A549 treated with AZD9567 at 1 μM for 4 hours (cell line): ENCODE results near the gene PCDHGA11. TPM values are rescaled to one million over a fixed set of nuclear protein-coding genes. Genes with fewer than 3 reads are reported as not detected.

Experiments
- total RNA-seq: library from RNA; stranded (reverse); fragments of 200-300 nt; extraction: Qiagen RNA extraction; gene quantifications from 5 replicates; pipeline ENCODE4 v1.2.3, GENCODE V29; 2022; ENCODE audit not compliant: insufficient read depth

Gene PCDHGA11
- total RNA-seq = 0.01 to 0.03 TPM (median 0.02 TPM) in 3 of 5 replicates, not detected in the others

DNA sequence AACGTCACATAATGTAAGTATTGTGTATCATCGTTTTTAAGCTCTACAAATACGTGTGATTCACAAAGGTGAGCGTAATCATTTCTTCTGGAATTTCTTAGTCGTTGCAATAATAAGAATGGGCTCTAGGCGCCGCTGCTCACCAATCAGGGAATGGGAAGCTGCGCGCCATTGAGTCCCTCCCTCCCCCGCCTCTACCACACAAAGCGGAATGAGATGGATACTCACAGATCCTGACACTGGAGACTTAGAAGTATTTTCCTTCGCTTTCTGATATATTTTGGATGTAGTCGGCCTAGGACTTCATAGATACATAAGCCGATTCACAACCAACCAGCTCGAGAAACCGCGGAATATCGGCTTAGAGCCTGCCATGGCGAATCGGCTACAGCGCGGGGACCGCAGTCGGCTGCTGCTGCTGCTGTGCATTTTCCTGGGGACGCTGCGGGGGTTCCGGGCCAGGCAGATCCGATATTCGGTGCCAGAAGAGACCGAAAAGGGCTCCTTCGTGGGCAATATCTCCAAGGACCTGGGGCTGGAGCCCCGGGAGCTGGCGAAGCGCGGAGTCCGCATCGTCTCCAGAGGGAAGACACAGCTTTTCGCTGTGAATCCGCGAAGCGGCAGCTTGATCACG lies at the start of gene PCDHGA11:
TSS of gene PCDHGA11 (plus strand) at position 197 of the 634 bp plus-strand sequence. CDS start at position 374, 177 bp downstream.

DNA sequence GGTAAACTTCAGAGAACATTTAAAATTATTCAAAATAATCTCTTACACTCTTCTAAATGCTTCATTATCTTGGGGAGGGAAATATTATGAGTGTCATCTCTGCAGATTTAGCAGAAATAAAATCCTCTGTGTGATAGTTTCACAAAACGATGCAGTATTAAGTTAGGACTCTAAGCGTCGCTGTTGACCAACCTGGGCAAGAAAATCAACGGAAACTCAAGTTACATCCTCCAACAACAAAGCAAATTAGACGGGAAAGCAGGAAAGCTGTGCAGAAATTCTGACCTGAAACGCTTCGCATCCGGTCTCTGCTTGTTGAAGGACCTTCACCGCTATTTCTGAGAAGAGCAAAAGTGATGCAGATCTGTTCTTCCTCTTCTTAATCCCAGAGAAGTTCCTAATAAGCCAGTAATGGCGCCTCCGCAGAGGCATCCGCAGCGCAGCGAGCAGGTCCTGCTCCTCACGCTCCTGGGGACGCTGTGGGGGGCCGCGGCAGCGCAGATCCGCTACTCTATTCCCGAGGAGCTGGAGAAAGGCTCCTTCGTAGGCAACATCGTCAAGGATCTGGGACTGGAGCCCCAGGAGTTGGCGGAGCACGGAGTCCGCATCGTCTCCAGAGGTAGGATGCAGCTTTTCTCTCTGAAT lies 47.1 kb upstream of the PCDHGA11 start, which contains the start of gene PCDHGA6:
TSS of gene PCDHGA6 (plus strand) at position 219 of the 645 bp plus-strand sequence. CDS start at position 412, 193 bp downstream.

DNA sequence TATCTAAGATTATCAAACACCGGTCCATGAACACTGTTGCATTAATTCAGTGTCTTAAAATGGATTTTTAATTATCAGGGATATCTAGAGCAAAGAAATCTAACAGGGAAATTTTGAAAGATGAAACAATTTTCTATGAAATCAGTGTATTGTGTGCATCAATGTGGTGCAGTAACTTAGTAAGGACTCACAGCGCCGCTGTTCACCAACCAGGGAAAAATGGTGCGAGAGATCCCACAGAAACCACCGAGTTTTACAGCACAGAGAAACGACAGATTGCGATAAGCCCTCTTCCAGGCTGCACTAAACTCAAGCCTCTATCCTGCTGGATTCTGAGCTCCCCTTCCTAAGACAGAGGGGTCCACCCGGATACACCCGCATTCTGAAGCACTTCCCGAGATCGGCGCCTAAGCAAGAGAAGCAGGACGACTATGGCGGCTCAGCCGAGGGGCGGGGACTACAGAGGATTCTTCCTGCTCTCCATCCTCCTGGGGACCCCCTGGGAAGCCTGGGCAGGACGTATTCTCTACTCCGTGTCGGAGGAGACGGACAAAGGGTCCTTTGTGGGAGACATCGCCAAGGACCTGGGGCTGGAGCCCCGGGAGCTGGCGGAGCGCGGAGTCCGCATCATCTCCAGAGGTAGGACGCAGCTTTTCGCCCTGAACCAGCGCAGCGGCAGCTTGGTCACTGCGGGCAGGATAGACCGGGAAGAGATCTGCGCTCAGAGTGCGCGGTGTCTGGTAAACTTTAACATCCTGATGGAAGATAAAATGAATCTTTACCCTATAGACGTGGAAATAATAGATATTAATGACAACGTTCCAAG lies 38.2 kb upstream of the PCDHGA11 start, which contains the start of gene PCDHGA7:
TSS of gene PCDHGA7 (plus strand) at position 274 of the 826 bp plus-strand sequence. CDS start at position 432, 158 bp downstream.

DNA sequence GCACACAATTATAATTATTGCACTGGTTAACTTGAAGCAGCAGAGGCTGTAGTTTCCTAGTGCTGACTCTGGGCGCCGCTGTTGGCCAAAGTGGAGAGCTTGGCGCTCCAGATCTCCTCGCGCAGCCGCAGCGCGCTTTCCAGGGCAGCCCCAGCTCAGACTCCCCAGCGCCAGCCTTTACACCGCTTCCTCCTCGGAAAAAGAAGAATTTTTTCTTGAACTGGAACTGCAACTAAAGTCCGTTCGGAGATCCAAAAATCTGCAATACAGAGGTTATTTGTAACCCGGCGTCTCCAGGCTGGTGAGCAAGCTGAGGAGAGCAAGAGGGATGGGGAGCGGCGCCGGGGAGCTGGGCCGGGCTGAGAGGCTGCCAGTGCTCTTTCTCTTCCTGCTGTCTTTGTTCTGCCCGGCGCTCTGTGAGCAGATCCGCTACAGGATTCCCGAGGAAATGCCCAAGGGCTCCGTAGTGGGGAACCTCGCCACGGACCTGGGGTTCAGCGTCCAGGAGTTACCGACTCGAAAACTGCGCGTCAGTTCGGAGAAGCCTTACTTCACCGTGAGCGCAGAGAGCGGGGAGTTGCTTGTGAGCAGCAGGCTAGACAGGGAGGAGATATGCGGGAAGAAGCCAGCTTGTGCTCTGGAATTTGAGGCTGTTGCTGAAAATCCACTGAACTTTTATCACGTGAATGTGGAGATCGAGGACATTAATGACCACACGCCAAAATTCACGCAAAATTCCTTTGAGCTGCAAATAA lies 33.1 kb upstream of the PCDHGA11 start, which contains the start of gene PCDHGB4:
TSS of gene PCDHGB4 (plus strand) at position 142 of the 755 bp plus-strand sequence. CDS start at position 329, 187 bp downstream.

DNA sequence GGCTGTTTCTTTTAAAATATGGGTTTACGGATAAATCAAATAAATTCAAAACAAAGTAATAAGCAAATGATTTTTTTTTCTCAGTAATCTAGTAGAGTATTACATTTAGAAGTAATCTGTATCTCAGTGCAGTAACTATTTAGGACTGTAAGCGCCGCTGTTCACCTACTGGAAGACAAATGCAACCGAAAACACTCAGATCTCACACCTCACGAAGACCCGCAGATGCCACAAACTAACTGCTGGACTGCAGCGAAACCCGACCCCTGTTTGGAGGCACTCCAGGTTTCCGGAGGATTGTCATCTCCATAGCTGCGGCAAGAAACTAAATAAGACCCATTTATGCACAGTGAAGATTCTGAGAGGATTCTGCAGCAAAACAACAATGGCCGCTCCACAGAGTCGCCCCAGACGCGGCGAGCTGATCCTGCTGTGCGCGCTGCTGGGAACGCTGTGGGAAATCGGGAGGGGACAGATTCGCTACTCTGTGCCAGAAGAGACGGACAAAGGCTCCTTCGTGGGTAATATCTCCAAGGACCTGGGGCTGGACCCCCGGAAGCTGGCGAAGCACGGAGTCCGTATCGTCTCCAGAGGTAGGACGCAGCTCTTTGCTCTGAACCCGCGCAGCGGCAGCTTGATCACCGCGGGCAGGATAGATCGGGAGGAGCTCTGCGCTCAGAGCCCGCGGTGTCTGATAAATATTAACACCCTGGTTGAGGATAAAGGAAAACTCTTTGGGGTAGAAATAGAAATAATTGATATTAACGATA lies 28.2 kb upstream of the PCDHGA11 start, which contains the start of gene PCDHGA8:
TSS of gene PCDHGA8 (plus strand) at position 205 of the 770 bp plus-strand sequence. CDS start at position 386, 181 bp downstream.

DNA sequence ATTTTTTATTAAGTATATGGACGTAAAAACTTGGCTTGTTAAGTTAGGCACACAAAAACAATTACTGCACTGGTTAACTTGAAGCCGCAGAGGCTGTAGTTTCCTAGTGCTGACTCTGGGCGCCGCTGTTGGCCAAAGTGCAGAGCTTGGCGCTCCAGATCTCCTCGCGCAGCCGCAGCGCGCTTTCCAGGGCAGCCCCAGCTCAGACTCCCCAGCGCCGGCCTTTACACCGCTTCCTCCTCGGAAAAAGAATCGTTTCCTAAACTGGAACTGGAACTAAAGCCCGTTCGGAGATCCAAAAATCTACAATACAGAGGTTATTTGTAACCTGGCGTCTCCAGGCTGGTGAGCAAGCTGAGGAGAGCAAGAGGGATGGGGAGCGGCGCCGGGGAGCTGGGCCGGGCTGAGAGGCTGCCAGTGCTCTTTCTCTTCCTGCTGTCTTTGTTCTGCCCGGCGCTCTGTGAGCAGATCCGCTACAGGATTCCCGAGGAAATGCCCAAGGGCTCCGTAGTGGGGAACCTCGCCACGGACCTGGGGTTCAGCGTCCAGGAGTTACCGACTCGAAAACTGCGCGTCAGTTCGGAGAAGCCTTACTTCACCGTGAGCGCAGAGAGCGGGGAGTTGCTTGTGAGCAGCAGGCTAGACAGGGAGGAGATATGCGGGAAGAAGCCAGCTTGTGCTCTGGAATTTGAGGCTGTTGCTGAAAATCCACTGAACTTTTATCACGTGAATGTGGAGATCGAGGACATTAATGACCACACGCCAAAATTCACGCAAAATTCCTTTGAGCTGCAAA lies 22.9 kb upstream of the PCDHGA11 start, which contains the start of gene PCDHGB5:
TSS of gene PCDHGB5 (plus strand) at position 192 of the 796 bp plus-strand sequence. CDS start at position 373, 181 bp downstream.

DNA sequence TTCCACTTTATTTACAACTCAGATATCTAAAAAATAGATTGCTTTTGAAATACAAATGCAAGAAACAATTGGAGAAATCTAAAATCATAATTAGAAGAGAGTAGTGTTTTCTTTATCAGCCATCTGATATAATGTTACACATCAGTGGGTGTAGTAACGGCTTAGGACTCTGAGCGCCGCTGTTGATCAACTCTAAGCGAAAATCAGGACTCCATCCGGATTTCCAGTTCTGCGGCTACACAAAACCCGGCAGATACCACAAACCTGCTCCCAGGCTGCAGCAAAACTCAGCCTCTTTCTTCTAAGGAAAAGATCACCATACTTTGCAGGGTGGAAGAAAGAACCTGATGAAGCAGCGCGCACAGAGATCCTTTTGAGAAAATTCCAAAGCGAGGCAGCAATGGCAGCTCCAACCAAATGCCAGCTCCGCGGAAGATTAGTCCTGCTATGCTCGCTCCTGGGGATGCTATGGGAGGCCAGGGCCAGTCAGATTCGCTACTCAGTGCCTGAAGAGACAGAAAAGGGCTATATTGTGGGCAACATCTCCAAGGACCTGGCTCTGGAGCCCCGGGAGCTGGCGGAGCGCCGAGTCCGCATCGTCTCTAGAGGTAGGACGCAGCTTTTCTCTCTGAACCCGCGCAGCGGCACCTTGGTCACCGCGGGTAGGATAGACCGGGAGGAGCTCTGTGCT lies 18.2 kb upstream of the PCDHGA11 start, which contains the start of gene PCDHGA9:
TSS of gene PCDHGA9 (plus strand) at position 226 of the 691 bp plus-strand sequence. CDS start at position 401, 175 bp downstream.

DNA sequence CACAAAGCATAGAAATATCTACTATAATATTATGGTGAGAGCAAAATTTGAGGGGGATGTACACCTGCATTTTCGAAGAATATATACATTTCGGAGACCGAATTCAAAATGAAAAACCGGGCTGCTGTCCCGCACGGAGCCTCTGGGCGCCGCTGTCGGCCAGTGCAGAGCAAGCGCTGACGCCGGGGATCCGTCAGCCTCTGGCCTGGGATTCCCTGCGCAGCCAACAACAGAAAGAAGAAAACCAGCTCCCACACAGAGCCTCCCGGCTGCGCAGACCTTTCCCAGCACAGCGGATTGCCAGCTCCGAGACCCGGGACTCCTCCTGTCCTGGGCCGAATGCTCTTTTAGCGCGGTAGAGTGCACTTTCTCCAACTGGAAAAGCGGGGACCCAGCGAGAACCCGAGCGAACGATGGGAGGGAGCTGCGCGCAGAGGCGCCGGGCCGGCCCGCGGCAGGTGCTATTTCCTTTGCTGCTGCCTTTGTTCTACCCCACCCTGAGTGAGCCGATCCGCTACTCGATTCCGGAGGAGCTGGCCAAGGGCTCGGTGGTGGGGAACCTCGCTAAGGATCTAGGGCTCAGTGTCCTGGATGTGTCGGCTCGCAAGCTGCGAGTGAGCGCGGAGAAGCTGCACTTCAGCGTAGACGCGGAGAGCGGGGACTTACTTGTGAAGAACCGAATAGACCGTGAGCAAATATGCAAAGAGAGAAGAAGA lies 12.9 kb upstream of the PCDHGA11 start, which contains the start of gene PCDHGB6:
TSS of gene PCDHGB6 (plus strand) at position 232 of the 716 bp plus-strand sequence. CDS start at position 414, 182 bp downstream.

DNA sequence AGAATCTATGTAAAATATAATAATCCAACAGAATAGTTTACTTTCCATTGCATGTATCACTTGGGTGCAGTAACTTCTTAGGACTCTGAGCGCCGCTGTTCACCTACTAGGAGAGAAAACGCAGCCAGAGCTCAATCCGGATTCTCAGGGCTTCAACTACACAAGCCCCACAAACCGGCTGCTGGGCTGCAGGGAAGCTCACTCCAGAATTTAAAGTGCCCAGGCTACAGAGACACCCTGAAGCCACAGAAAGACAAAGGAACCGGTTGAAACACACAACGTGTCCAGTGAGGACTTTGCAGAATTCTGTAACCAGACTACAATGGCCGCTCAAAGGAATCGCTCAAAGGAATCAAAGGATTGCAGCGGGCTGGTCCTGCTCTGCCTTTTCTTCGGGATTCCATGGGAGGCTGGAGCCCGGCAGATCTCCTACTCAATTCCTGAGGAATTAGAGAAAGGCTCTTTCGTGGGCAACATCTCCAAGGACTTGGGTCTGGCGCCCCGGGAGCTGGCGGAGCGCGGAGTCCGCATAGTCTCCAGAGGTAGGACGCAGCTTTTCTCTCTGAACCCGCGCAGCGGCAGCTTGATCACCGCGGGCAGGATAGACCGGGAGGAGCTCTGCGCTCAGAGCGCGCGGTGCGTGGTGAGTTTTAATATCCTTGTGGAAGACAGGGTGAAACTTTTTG lies 7.9 kb upstream of the PCDHGA11 start, which contains the start of gene PCDHGA10:
TSS of gene PCDHGA10 (plus strand) at position 134 of the 686 bp plus-strand sequence. CDS start at position 323, 189 bp downstream.

DNA sequence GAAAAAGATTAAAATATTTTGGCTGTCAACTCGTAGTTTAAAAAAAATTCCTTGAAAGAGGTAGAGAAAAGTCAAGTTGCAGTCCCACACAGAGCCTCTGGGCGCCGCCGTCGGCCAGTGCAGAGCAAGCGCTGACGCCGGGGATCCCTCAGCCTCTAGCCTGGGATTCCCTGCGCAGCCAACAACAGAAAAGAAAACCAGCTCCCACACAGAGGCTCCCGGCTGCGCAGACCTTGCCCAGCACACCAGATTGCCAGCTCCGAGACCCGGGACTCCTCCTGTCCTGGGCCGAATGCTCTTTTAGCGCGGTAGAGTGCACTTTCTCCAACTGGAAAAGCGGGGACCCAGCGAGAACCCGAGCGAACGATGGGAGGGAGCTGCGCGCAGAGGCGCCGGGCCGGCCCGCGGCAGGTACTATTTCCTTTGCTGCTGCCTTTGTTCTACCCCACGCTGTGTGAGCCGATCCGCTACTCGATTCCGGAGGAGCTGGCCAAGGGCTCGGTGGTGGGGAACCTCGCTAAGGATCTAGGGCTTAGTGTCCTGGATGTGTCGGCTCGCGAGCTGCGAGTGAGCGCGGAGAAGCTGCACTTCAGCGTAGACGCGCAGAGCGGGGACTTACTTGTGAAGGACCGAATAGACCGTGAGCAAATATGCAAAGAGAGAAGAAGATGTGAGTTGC lies 3.2 kb upstream of the PCDHGA11 start, which contains the start of gene PCDHGB7:
TSS of gene PCDHGB7 (plus strand) at position 184 of the 679 bp plus-strand sequence. CDS start at position 367, 183 bp downstream.

DNA sequence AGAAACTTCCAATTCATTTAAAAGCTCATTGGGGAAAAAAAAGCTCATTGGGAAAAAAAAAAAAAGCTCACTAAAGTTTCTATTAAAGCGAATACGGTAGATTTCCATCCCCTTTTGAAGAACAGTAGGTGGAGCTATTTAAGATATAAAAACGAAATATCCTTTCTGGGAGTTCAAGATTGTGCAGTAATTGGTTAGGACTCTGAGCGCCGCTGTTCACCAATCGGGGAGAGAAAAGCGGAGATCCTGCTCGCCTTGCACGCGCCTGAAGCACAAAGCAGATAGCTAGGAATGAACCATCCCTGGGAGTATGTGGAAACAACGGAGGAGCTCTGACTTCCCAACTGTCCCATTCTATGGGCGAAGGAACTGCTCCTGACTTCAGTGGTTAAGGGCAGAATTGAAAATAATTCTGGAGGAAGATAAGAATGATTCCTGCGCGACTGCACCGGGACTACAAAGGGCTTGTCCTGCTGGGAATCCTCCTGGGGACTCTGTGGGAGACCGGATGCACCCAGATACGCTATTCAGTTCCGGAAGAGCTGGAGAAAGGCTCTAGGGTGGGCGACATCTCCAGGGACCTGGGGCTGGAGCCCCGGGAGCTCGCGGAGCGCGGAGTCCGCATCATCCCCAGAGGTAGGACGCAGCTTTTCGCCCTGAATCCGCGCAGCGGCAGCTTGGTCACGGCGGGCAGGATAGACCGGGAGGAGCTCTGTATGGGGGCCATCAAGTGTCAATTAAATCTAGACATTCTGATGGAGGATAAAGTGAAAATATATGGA lies 9.7 kb downstream of the PCDHGA11 start, which contains the start of gene PCDHGA12:
TSS of gene PCDHGA12 (plus strand) at position 176 of the 782 bp plus-strand sequence. CDS start at position 429, 253 bp downstream.

Other genes with a start within 250 kb of the PCDHGA11 start
- 0.02 TPM in 1 of 5 replicates, not detected in the others for gene PCDHB7, start 248.4 kb upstream of the PCDHGA11 start, total RNA-seq
- 0.21 to 0.30 TPM (median 0.25 TPM) in 4 of 5 replicates, not detected in the other for gene PCDHB8, start 243.3 kb upstream of the PCDHGA11 start, total RNA-seq
- gene PCDHB16, start 238.7 kb upstream of the PCDHGA11 start, total RNA-seq = 0.02 to 0.09 TPM (median 0.06 TPM) in 4 of 5 replicates, not detected in the other
- 0.02 to 0.20 TPM (median 0.05 TPM) in 3 of 5 replicates, not detected in the others for gene PCDHB9, start 233.9 kb upstream of the PCDHGA11 start, total RNA-seq
- gene PCDHB10, start 228.7 kb upstream of the PCDHGA11 start, total RNA-seq = 0.04 to 0.05 TPM in 2 of 5 replicates, not detected in the others
- gene PCDHB11, start 221.4 kb upstream of the PCDHGA11 start, total RNA-seq = 0.02 to 0.06 TPM (median 0.05 TPM) in 4 of 5 replicates, not detected in the other
- 0.06 TPM in 1 of 5 replicates, not detected in the others for gene PCDHB12, start 212.3 kb upstream of the PCDHGA11 start, total RNA-seq
- 0.05 to 0.06 TPM (median 0.06 TPM) in 4 of 5 replicates, not detected in the other for gene PCDHB13, start 207.1 kb upstream of the PCDHGA11 start, total RNA-seq
- 0.06 to 0.11 TPM (median 0.06 TPM) in 4 of 5 replicates, not detected in the other for gene PCDHB14, start 197.7 kb upstream of the PCDHGA11 start, total RNA-seq
- gene PCDHB15, start 175.7 kb upstream of the PCDHGA11 start, total RNA-seq = 0.02 to 0.09 TPM (median 0.07 TPM) in 4 of 5 replicates, not detected in the other
- not detected in 5 replicates for gene SLC25A2, start 117.0 kb upstream of the PCDHGA11 start, total RNA-seq
- 60.6 to 75.9 TPM (median 73.6 TPM) in 5 replicates for gene TAF7, start 100.3 kb upstream of the PCDHGA11 start, total RNA-seq
- 0.22 to 0.39 TPM (median 0.28 TPM) in 4 of 5 replicates, not detected in the other for gene PCDHGA1, start 90.5 kb upstream of the PCDHGA11 start, total RNA-seq
- 0.42 to 1.1 TPM (median 0.53 TPM) in 5 replicates for gene PCDHGA2, start 82.3 kb upstream of the PCDHGA11 start, total RNA-seq
- gene PCDHGA3, start 77.2 kb upstream of the PCDHGA11 start, total RNA-seq = 0.02 TPM in 2 of 5 replicates, not detected in the others
- 1.2 to 1.7 TPM (median 1.5 TPM) in 4 of 5 replicates, not detected in the other for gene PCDHGB1, start 71.0 kb upstream of the PCDHGA11 start, total RNA-seq
- 0.08 to 0.17 TPM (median 0.13 TPM) in 4 of 5 replicates, not detected in the other for gene PCDHGA4, start 66.0 kb upstream of the PCDHGA11 start, total RNA-seq
- gene PCDHGB2, start 61.1 kb upstream of the PCDHGA11 start, total RNA-seq = 0.07 to 0.13 TPM (median 0.08 TPM) in 4 of 5 replicates, not detected in the other
- 0.09 to 0.87 TPM (median 0.14 TPM) in 5 replicates for gene PCDHGA5, start 56.9 kb upstream of the PCDHGA11 start, total RNA-seq
- gene PCDHGB3, start 50.8 kb upstream of the PCDHGA11 start, total RNA-seq = 0.14 to 0.80 TPM (median 0.26 TPM) in 5 replicates
- 0.14 to 0.20 TPM (median 0.18 TPM) in 4 of 5 replicates, not detected in the other for gene PCDHGA6, start 47.2 kb upstream of the PCDHGA11 start, total RNA-seq
- 0.44 to 0.91 TPM (median 0.79 TPM) in 5 replicates for gene PCDHGA7, start 38.3 kb upstream of the PCDHGA11 start, total RNA-seq
- 0.66 to 0.88 TPM (median 0.85 TPM) in 5 replicates for gene PCDHGB4, start 33.4 kb upstream of the PCDHGA11 start, total RNA-seq
- gene PCDHGA8, start 28.4 kb upstream of the PCDHGA11 start, total RNA-seq = 0.02 to 0.05 TPM (median 0.04 TPM) in 4 of 5 replicates, not detected in the other
- gene PCDHGB5, start 23.1 kb upstream of the PCDHGA11 start, total RNA-seq = 1.9 to 2.9 TPM (median 2.4 TPM) in 5 replicates
- 0.02 to 0.07 TPM (median 0.04 TPM) in 4 of 5 replicates, not detected in the other for gene PCDHGA9, start 18.3 kb upstream of the PCDHGA11 start, total RNA-seq
- 0.05 to 0.11 TPM (median 0.09 TPM) in 4 of 5 replicates, not detected in the other for gene PCDHGB6, start 13.0 kb upstream of the PCDHGA11 start, total RNA-seq
- gene PCDHGA10, start 8.1 kb upstream of the PCDHGA11 start, total RNA-seq = 0.05 TPM in 1 of 5 replicates, not detected in the others
- gene PCDHGB7, start 3.4 kb upstream of the PCDHGA11 start, total RNA-seq = 0.05 to 0.70 TPM (median 0.06 TPM) in 5 replicates
- 0.01 to 0.02 TPM (median 0.02 TPM) in 3 of 5 replicates, not detected in the others for gene PCDHGA12, start 9.5 kb downstream of the PCDHGA11 start, total RNA-seq
- 4.8 to 6.7 TPM (median 5.3 TPM) in 5 replicates for gene PCDHGC3, start 54.9 kb downstream of the PCDHGA11 start, total RNA-seq
- 0.03 to 0.06 TPM in 2 of 5 replicates, not detected in the others for gene PCDHGC4, start 64.0 kb downstream of the PCDHGA11 start, total RNA-seq
- 0.01 TPM in 2 of 5 replicates, not detected in the others for gene PCDHGC5, start 68.0 kb downstream of the PCDHGA11 start, total RNA-seq
- gene DIAPH1, start 197.9 kb downstream of the PCDHGA11 start, total RNA-seq = 92.4 to 100 TPM (median 96.5 TPM) in 5 replicates
- 24.4 to 57.5 TPM (median 54.5 TPM) in 5 replicates for gene HDAC3, start 215.8 kb downstream of the PCDHGA11 start, total RNA-seq
- gene RELL2, start 215.9 kb downstream of the PCDHGA11 start, total RNA-seq = 2.8 to 5.0 TPM (median 4.4 TPM) in 5 replicates
- gene FCHSD1, start 230.4 kb downstream of the PCDHGA11 start, total RNA-seq = 7.8 to 12.3 TPM (median 10.5 TPM) in 5 replicates